ENCODE results near the gene PPM1B. TPM values are rescaled to one million over a fixed set of nuclear protein-coding genes. Genes with fewer than 3 reads are reported as not detected.

PPM1B gene
- total RNA-seq, 1 donor from 2014 or later, result 27.1 TPM

- H3K4me3 ChIP-seq (ENCODE audit: low read length in 3 of 3), result no peak overlapping the region
- no peaks in the 10 kb centered on the region for H3K36me3 ChIP-seq (ENCODE audit: control insufficient read depth in 3 of 3, insufficient read depth in 3 of 3, low read length in 3 of 3)
- H3K9ac ChIP-seq (ENCODE audit: low read depth in 1 of 3, low read length in 3 of 3), result no peak overlapping the region
- H3K27me3 ChIP-seq (ENCODE audit: control insufficient read depth in 3 of 3, insufficient read depth in 3 of 3, low read length in 3 of 3), result no peaks in the 10 kb centered on the region
- H3K27ac ChIP-seq (ENCODE audit: low read depth, low read length), result no peak overlapping the region
- H3K9me3 ChIP-seq (ENCODE audit: control insufficient read depth in 3 of 3, low read length in 3 of 3), result no peaks in the 10 kb centered on the region
- H3K4me1 ChIP-seq (ENCODE audit: control insufficient read depth in 3 of 3, insufficient read depth in 3 of 3, low read length in 3 of 3), result no peaks in the 10 kb centered on the region
Measured at GRCh38 chr2:44280869-44281268, 112.2 kb downstream of the PPM1B start.

Small RNA genes lying within 50 kb of the gene (small RNA-seq; reads per million reads assigned to genes)
- gene RNU6-566P, result not detected

Other genes with a start within 250 kb of the PPM1B start
- 77.8 TPM for gene LRPPRC, start 172.9 kb upstream of the PPM1B start, total RNA-seq
- gene SLC3A1, start 106.6 kb downstream of the PPM1B start, total RNA-seq, result not detected
- gene PREPL, start 192.6 kb downstream of the PPM1B start, total RNA-seq, result 73.6 TPM
- gene CAMKMT, start 193.1 kb downstream of the PPM1B start, total RNA-seq, result 5.2 TPM

Data from skeletal muscle tissue (tissue), 5 donors.